Neural cell (in vitro differentiated cells): ENCODE measurements around the gene CBFA2T3. TPM values are rescaled to one million over a fixed set of nuclear protein-coding genes. Genes with fewer than 3 reads are reported as not detected.

Experiments used
- H2AFZ ChIP-seq: fragments of 200-600, 300-800 bp; sonication (generic), shearing (Covaris generic); 2 replicates; pipeline ENCODE4 v1.6.0; 2014; ENCODE audit warnings: low read depth, mild to moderate bottlenecking, antibody characterized with exemption, low read length, moderate library complexity
- H3F3A ChIP-seq: fragments of 200-600 bp; shearing (Covaris generic); 2 replicates; pipeline ENCODE4 v1.6.1; 2016; ENCODE audit warnings: mild to moderate bottlenecking, moderate library complexity, mixed read lengths, antibody characterized with exemption, low read length; ENCODE audit not compliant: insufficient read depth, poor library complexity, severe bottlenecking
- H3K27ac ChIP-seq: fragments of 200-600, 300-800 bp; sonication (generic), shearing (Covaris generic); 2 replicates; pipeline ENCODE4 v1.5.1; 2014; ENCODE audit warnings: mild to moderate bottlenecking, low read length, moderate library complexity
- H3K27me3 ChIP-seq: fragments of 300-800, 200-600 bp; sonication (generic), shearing (Covaris generic); 2 replicates; pipeline ENCODE4 v1.6.0; 2014; ENCODE audit warnings: mild to moderate bottlenecking, low read depth, low read length, moderate library complexity; ENCODE audit not compliant: insufficient read depth
- H3K36me3 ChIP-seq: fragments of 300-800, 200-600 bp; sonication (generic), shearing (Covaris generic); 2 replicates; pipeline ENCODE4 v1.5.1; 2014; ENCODE audit warnings: mild to moderate bottlenecking, antibody characterized with exemption, low read length, moderate library complexity; ENCODE audit not compliant: insufficient read depth
- H3K4me2 ChIP-seq: fragments of 300-800, 200-600 bp; sonication (generic), shearing (Covaris generic); 2 replicates; pipeline ENCODE4 v1.6.0; 2014; ENCODE audit warnings: mild to moderate bottlenecking, low read length
- H3K4me3 ChIP-seq: fragments of 300-800, 200-600 bp; sonication (generic), shearing (Covaris generic); 2 replicates; pipeline ENCODE4 v1.5.1; 2014; ENCODE audit warnings: mild to moderate bottlenecking, low read length, moderate library complexity
- H3K79me2 ChIP-seq: fragments of 200-600 bp; shearing (Covaris generic); replicated peaks from 2 replicates; pipeline ENCODE4 v1.6.0; 2014; ENCODE audit warnings: mild to moderate bottlenecking, low read length, moderate library complexity; ENCODE audit not compliant: insufficient read depth
- H3K9ac ChIP-seq: fragments of 300-800, 200-600 bp; sonication (generic), shearing (Covaris generic); 2 replicates; pipeline ENCODE4 v1.6.1; 2016; ENCODE audit warnings: mild to moderate bottlenecking, low read length, mixed read lengths
- H3K9me2 ChIP-seq: fragments of 200-600 bp; shearing (Covaris generic); 2 replicates; pipeline ENCODE4 v1.6.1; 2016; ENCODE audit warnings: mild to moderate bottlenecking, low read length, mixed read lengths; ENCODE audit not compliant: insufficient read depth
- H3K9me3 ChIP-seq: fragments of 200-600, 300-800 bp; sonication (generic), shearing (Covaris generic); 2 replicates; pipeline ENCODE4 v1.6.1; 2016; ENCODE audit warnings: mild to moderate bottlenecking, mixed run types, low read length, moderate library complexity, mixed read lengths
- H4K20me1 ChIP-seq: fragments of 200-600 bp; shearing (Covaris generic); 2 replicates; pipeline ENCODE4 v1.6.1; 2016; ENCODE audit warnings: mild to moderate bottlenecking, mixed run types; ENCODE audit not compliant: insufficient read depth
- CTCF ChIP-seq: fragments of 450-650 bp; IDR thresholded peaks from 2 replicates; pipeline ENCODE4 v1.5.1; 2014; ENCODE audit warnings: antibody characterized with exemption, mild to moderate bottlenecking, moderate library complexity; ENCODE audit not compliant: poor library complexity, severe bottlenecking
- EP300 ChIP-seq: fragments of 450-650 bp; conservative IDR thresholded peaks from 2 replicates; pipeline ENCODE4 v1.6.1; 2014; ENCODE audit warnings: antibody characterized with exemption, mild to moderate bottlenecking, moderate library complexity; ENCODE audit not compliant: poor library complexity, severe bottlenecking
- EZH2 ChIP-seq: fragments of 200-600, 300-800 bp; shearing (Covaris generic), sonication (generic); IDR thresholded peaks from 2 replicates; pipeline ENCODE4 v1.6.1; 2014; ENCODE audit warnings: antibody characterized with exemption, low read length, borderline replicate concordance, mild to moderate bottlenecking; ENCODE audit not compliant: insufficient read depth, poor library complexity, severe bottlenecking
- MXI1 ChIP-seq: fragments of 450-650 bp; conservative IDR thresholded peaks from 2 replicates; pipeline ENCODE4 v1.6.1; 2014; ENCODE audit warnings: antibody characterized with exemption, mild to moderate bottlenecking; ENCODE audit not compliant: poor library complexity, severe bottlenecking
- POLR2AphosphoS5 ChIP-seq: IDR thresholded peaks from 2 replicates; pipeline ENCODE4 v1.6.1; 2012
- RAD21 ChIP-seq: fragments of 450-650 bp; conservative IDR thresholded peaks from 2 replicates; pipeline ENCODE4 v1.6.1; 2014; ENCODE audit warnings: antibody characterized with exemption, mild to moderate bottlenecking, moderate library complexity
- REST ChIP-seq: IDR thresholded peaks from 2 replicates; pipeline ENCODE4 v1.6.1; 2012; ENCODE audit warnings: borderline replicate concordance
- SMC3 ChIP-seq: fragments of 450-650 bp; conservative IDR thresholded peaks from 2 replicates; pipeline ENCODE4 v1.6.1; 2014; ENCODE audit warnings: antibody characterized with exemption, mild to moderate bottlenecking, moderate library complexity; ENCODE audit not compliant: poor library complexity
- TAF1 ChIP-seq: IDR thresholded peaks from 2 replicates; pipeline ENCODE4 v1.6.1; 2012; ENCODE audit warnings: low read depth
- polyA plus RNA-seq: library from polyadenylated mRNA; depleted of rRNA; stranded (reverse); fragments of >200 nt; gene quantifications from 2 replicates; pipeline ENCODE4 v1.2.3, GENCODE V29; 2014

CBFA2T3 gene
- polyA plus RNA-seq, 1 donor from 2014 or later: 2.1 TPM

GRCh38 chr16:88934066-88934667 is 42.8 kb downstream of the CBFA2T3 start:
- TF ChIP-seq CTCF (no peak), EP300 (no peak), SMC3 (no peak), EZH2 (no peak), RAD21 (no peak), TAF1 (no peak), MXI1 (no peak), REST (no peak), POLR2AphosphoS5 (no peak)
- H3K27ac ChIP-seq: no peak overlapping the region
- H2AFZ ChIP-seq: no peak overlapping the region
- no peaks in the 10 kb centered on the region for H3K9me3 ChIP-seq
- H3K4me2 ChIP-seq: no peak overlapping the region
- H4K20me1 ChIP-seq: no peaks in the 10 kb centered on the region
- no peak overlapping the region for H3K9ac ChIP-seq
- no peaks in the 10 kb centered on the region for H3K27me3 ChIP-seq
- H3K4me3 ChIP-seq: no peak overlapping the region
- no peaks in the 10 kb centered on the region for H3K36me3 ChIP-seq
- no peaks in the 10 kb centered on the region for H3K79me2 ChIP-seq
- no peaks in the 10 kb centered on the region for H3F3A ChIP-seq
- H3K9me2 ChIP-seq: no peaks in the 10 kb centered on the region

- no peak overlapping the region for H2AFZ ChIP-seq
- no peak overlapping the region for H3K27ac ChIP-seq
- no peaks in the 10 kb centered on the region for H3K9me3 ChIP-seq
- H3F3A ChIP-seq: no peaks in the 10 kb centered on the region
- H3K9ac ChIP-seq: no peak overlapping the region
- no peak overlapping the region for H3K4me2 ChIP-seq
- H3K9me2 ChIP-seq: no peaks in the 10 kb centered on the region
- no peaks in the 10 kb centered on the region for H3K36me3 ChIP-seq
- no peak overlapping the region for H3K4me3 ChIP-seq
- H3K27me3 ChIP-seq: no peaks in the 10 kb centered on the region
- H3K79me2 ChIP-seq: no peaks in the 10 kb centered on the region
- TF ChIP-seq CTCF: no peak
- TF ChIP-seq RAD21: no peak
- no peak for TF ChIP-seq REST
- TF ChIP-seq POLR2AphosphoS5: no peak
- TF ChIP-seq TAF1: no peak
- no peak for TF ChIP-seq SMC3
- TF ChIP-seq EZH2: no peak
- no peak for TF ChIP-seq MXI1
- H4K20me1 ChIP-seq: no peaks in the 10 kb centered on the region
Measured at GRCh38 chr16:88932929-88933328, 44.1 kb downstream of the CBFA2T3 start.
